Nephron (organoid): ENCODE measurements around the gene S100A3.
"Not testable (repeated sequence)": the region's sequence is repeated elsewhere in the genome, so short reads cannot be mapped to it uniquely, and the experiment has no call there.

Source experiments
- H3K27ac Mint-ChIP-seq, 3 experiments: 2 replicates each; pipeline ENCODE4 v1.8.0; 2020; ENCODE audit warnings: mixed read lengths in 3 of 3, mild to moderate bottlenecking in 2 of 3, moderate library complexity in 1 of 3
- H3K27me3 Mint-ChIP-seq: 2 replicates; pipeline ENCODE4 v1.8.0; 2021; ENCODE audit warnings: low read depth, mild to moderate bottlenecking, moderate library complexity, mixed read lengths
- H3K36me3 Mint-ChIP-seq: 2 replicates; pipeline ENCODE4 v1.8.0; 2020; ENCODE audit warnings: low read depth, mixed read lengths
- H3K4me1 Mint-ChIP-seq: 2 replicates; pipeline ENCODE4 v1.8.0; 2020; ENCODE audit warnings: mixed read lengths
- H3K4me3 Mint-ChIP-seq, 3 experiments: 2 replicates each; pipeline ENCODE4 v1.8.0; 2020; ENCODE audit warnings: mild to moderate bottlenecking in 3 of 3, mixed read lengths in 3 of 3, moderate library complexity in 2 of 3
- H3K9me3 Mint-ChIP-seq: 2 replicates; pipeline ENCODE4 v1.8.0; 2020; ENCODE audit warnings: mixed read lengths
- CTCF ChIP-seq, 3 experiments: fragments of 200-600 bp; sonication (generic); IDR thresholded peaks; one replicate each; pipeline ENCODE4 v1.5.0; 2021; ENCODE audit warnings: antibody characterized with exemption in 3 of 3; ENCODE audit not compliant: unreplicated experiment in 3 of 3

The S100A3 gene

GRCh38 chr1:153548722-153549688 lies at the start of gene S100A3:
TSS of gene S100A3 (minus strand) at chr1:153549258. CDS start at chr1:153548485, 773 bp downstream.
- no peaks in the 10 kb centered on the region for H3K36me3 Mint-ChIP-seq
- peak within 1 kb of the TSS; percentile 59 to 99 (median 98) for H3K27ac Mint-ChIP-seq
- no peak for TF ChIP-seq CTCF (IDR thresholded peaks at IDR 0.05; ENCODE audit: unreplicated experiment in 3 of 3)
- no peaks in the 10 kb centered on the region for H3K9me3 Mint-ChIP-seq
- H3K27me3 Mint-ChIP-seq: peaks cover 7% of the 10 kb centered on the region
- H3K4me1 Mint-ChIP-seq: peaks cover 70% of the 10 kb centered on the region
- H3K4me3 Mint-ChIP-seq: no peak within 1 kb of the TSS

GRCh38 chr1:153598309-153599172 lies 49.5 kb upstream of the S100A3 start:
- Mint-ChIP-seq H3K36me3 (no peaks in the 10 kb centered on the region), H3K9me3 (no peaks in the 10 kb centered on the region), H3K27ac (peak overlapping the region in 2 of 3 experiments; percentile 52 to 87), H3K27me3 (peaks cover 3% of the 10 kb centered on the region), H3K4me3 (no peak overlapping the region), H3K4me1 (peaks cover 11% of the 10 kb centered on the region)
- no peak for TF ChIP-seq CTCF (IDR thresholded peaks at IDR 0.05; ENCODE audit: unreplicated experiment in 3 of 3)

GRCh38 chr1:153597206-153597605 lies 48.1 kb upstream of the S100A3 start:
- peaks cover 13% of the 10 kb centered on the region for H3K4me1 Mint-ChIP-seq
- H3K9me3 Mint-ChIP-seq: no peaks in the 10 kb centered on the region
- no peak overlapping the region for H3K4me3 Mint-ChIP-seq
- H3K27ac Mint-ChIP-seq: no peak overlapping the region
- H3K27me3 Mint-ChIP-seq: peaks cover 3% of the 10 kb centered on the region
- TF ChIP-seq CTCF (IDR thresholded peaks at IDR 0.05; ENCODE audit: unreplicated experiment in 3 of 3): no peak
- no peaks in the 10 kb centered on the region for H3K36me3 Mint-ChIP-seq

- Mint-ChIP-seq H3K27ac (peak overlapping the region; percentile 55 to 65 (median 65)), H3K36me3 (no peaks in the 10 kb centered on the region), H3K4me3 (no peak overlapping the region), H3K4me1 (peaks cover 7% of the 10 kb centered on the region), H3K9me3 (no peaks in the 10 kb centered on the region), H3K27me3 (peaks cover 2% of the 10 kb centered on the region)
- no peak for TF ChIP-seq CTCF (IDR thresholded peaks at IDR 0.05; ENCODE audit: unreplicated experiment in 3 of 3)
Measured at GRCh38 chr1:153592748-153593147, 43.7 kb upstream of the S100A3 start.

GRCh38 chr1:153588482-153588881 lies 39.4 kb upstream of the S100A3 start:
- no peaks in the 10 kb centered on the region for H3K9me3 Mint-ChIP-seq
- no peak for TF ChIP-seq CTCF (IDR thresholded peaks at IDR 0.05; ENCODE audit: unreplicated experiment in 3 of 3)
- no peak overlapping the region for H3K27ac Mint-ChIP-seq
- H3K4me3 Mint-ChIP-seq: no peak overlapping the region
- H3K36me3 Mint-ChIP-seq: no peaks in the 10 kb centered on the region
- no peaks in the 10 kb centered on the region for H3K27me3 Mint-ChIP-seq
- H3K4me1 Mint-ChIP-seq: peaks cover 13% of the 10 kb centered on the region

GRCh38 chr1:153588033-153588432 lies 39.0 kb upstream of the S100A3 start:
- H3K9me3 Mint-ChIP-seq, H3K27me3 Mint-ChIP-seq, H3K27ac Mint-ChIP-seq, H3K4me3 Mint-ChIP-seq, H3K36me3 Mint-ChIP-seq: not testable (repeated sequence)
- H3K4me1 Mint-ChIP-seq: peaks cover 12% of the 10 kb centered on the region
